Measurements from ENCODE around the gene BLTP1. TPM values are rescaled to one million over a fixed set of nuclear protein-coding genes. Genes with fewer than 3 reads are reported as not detected.

BLTP1 gene
- total RNA-seq, 1 experiment from 2014 or later: 25.4 TPM

DNA sequence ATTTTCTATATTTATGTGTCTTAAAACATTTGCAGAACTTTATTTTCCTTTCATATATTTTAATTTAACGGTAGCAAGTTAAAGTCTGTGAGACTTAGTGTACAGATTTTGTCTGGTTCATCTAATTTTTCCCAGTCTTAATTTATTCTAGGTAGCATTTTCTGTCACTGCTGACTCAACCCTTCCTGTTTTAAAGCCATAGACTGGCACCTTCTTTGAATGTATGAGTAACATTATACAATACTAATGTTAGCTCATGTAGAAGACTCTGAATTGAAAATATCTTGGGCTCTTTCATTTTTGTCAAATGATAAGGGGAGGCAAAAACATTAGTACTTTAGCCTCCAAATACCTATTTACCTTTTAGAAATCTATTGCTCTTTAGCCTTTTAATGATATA, 43.6 kb downstream of the BLTP1 start:
- ChIA-PET POLR2A (no interaction called here), RAD21 (ENCODE audit: low non-redundant PET in 1 of 2, low total read pairs in 2 of 2, uncharacterized antibody in 2 of 2, unreplicated experiment in 2 of 2) (no interaction called here), CTCF (no interaction called here)
- H3K79me2 ChIP-seq (ENCODE audit: insufficient read depth, low read length): no peaks in the 10 kb centered on the region
- no peaks in the 10 kb centered on the region for H3K4me1 ChIP-seq (ENCODE audit: control insufficient read depth in 1 of 2, insufficient read depth in 2 of 2, low read length in 2 of 2)
- TF ChIP-seq YY1 (IDR thresholded peaks at IDR 0.05; ENCODE audit: extremely low read depth, insufficient replicate concordance, low read depth, low read length) (no peak), SIN3A (IDR thresholded peaks at IDR 0.05; ENCODE audit: low read depth) (no peak), SP1 (IDR thresholded peaks at IDR 0.05; ENCODE audit: low read depth) (no peak), SRF (IDR thresholded peaks at IDR 0.05; ENCODE audit: low read depth) (no peak), POLR2A (IDR thresholded peaks at IDR 0.05; ENCODE audit: borderline replicate concordance, extremely low read depth, insufficient read depth, insufficient read length) (no peak)
- TF ChIP-seq, protein P1, sequence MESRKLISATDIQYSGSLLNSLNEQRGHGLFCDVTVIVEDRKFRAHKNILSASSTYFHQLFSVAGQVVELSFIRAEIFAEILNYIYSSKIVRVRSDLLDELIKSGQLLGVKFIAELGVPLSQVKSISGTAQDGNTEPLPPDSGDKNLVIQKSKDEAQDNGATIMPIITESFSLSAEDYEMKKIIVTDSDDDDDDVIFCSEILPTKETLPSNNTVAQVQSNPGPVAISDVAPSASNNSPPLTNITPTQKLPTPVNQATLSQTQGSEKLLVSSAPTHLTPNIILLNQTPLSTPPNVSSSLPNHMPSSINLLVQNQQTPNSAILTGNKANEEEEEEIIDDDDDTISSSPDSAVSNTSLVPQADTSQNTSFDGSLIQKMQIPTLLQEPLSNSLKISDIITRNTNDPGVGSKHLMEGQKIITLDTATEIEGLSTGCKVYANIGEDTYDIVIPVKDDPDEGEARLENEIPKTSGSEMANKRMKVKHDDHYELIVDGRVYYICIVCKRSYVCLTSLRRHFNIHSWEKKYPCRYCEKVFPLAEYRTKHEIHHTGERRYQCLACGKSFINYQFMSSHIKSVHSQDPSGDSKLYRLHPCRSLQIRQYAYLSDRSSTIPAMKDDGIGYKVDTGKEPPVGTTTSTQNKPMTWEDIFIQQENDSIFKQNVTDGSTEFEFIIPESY (IDR thresholded peaks at IDR 0.05; ENCODE audit: extremely low read depth, insufficient replicate concordance, low read length): no peak
- TF ChIP-seq, protein P2, sequence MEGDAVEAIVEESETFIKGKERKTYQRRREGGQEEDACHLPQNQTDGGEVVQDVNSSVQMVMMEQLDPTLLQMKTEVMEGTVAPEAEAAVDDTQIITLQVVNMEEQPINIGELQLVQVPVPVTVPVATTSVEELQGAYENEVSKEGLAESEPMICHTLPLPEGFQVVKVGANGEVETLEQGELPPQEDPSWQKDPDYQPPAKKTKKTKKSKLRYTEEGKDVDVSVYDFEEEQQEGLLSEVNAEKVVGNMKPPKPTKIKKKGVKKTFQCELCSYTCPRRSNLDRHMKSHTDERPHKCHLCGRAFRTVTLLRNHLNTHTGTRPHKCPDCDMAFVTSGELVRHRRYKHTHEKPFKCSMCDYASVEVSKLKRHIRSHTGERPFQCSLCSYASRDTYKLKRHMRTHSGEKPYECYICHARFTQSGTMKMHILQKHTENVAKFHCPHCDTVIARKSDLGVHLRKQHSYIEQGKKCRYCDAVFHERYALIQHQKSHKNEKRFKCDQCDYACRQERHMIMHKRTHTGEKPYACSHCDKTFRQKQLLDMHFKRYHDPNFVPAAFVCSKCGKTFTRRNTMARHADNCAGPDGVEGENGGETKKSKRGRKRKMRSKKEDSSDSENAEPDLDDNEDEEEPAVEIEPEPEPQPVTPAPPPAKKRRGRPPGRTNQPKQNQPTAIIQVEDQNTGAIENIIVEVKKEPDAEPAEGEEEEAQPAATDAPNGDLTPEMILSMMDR (IDR thresholded peaks at IDR 0.05 in 2 of 3, conservative IDR thresholded peaks at IDR 0.05 in 1 of 3; ENCODE audit: borderline replicate concordance in 1 of 3, insufficient read depth in 1 of 3, low read depth in 2 of 3, low read length in 2 of 3): no peak
- no peaks in the 10 kb centered on the region for H4K20me1 ChIP-seq (ENCODE audit: insufficient read depth)
- no TSS peak for BruUV-seq (replicated peaks)
- no peak overlapping the region for H2AFZ ChIP-seq (ENCODE audit: low read depth, low read length, poor library complexity, severe bottlenecking)
- DNase-seq (ENCODE audit: low read depth, low spot score): no peak
- no peaks in the 10 kb centered on the region for H3K9me2 ChIP-seq (ENCODE audit: insufficient read depth)
- H3K27ac ChIP-seq (ENCODE audit: low read depth, low read length): no peak overlapping the region
- no peak for ATAC-seq
- H3K9me3 ChIP-seq (ENCODE audit: control insufficient read depth in 1 of 2, insufficient read depth in 1 of 2, low read depth in 1 of 2, low read length in 2 of 2): no peaks in the 10 kb centered on the region
- intact Hi-C loops (cut with micrococcal nuclease): no loop called here
- no peak overlapping the region for H3K4me3 ChIP-seq (replicated peaks in 1 of 2; ENCODE audit: low read depth in 1 of 2, low read length in 2 of 2)
- no peaks in the 10 kb centered on the region for H3K36me3 ChIP-seq (ENCODE audit: control insufficient read depth in 1 of 2, insufficient read depth in 2 of 2, low read length in 2 of 2)
- H3K27me3 ChIP-seq (ENCODE audit: insufficient read depth, low read length): no peaks in the 10 kb centered on the region
- H3K9ac ChIP-seq (ENCODE audit: low read length): no peak overlapping the region
- H3K4me2 ChIP-seq (ENCODE audit: low read length): no peak overlapping the region

Other genes starting within 250 kb of the BLTP1 start
- gene TRPC3, start 200.3 kb upstream of the BLTP1 start, total RNA-seq (2021; ENCODE audit: unreplicated experiment): 0.25 TPM
- gene ADAD1, start 226.7 kb downstream of the BLTP1 start, total RNA-seq (2021; ENCODE audit: unreplicated experiment): not detected

Measured in HCT116 (cell line).